ENCODE data around the gene TRIM44.

GRCh38 chr11:35727140-35727539, 64.6 kb downstream of the TRIM44 start:
- TF ChIP-seq POLR2A (IDR thresholded peaks at IDR 0.05) (no peak), CTCF (IDR thresholded peaks at IDR 0.05) (no peak)

Measured in thyroid gland (tissue), 4 donors.